WTC11 (cell line): ENCODE results near the gene RTKN2. TPM values are rescaled to one million over a fixed set of nuclear protein-coding genes. Genes with fewer than 3 reads are reported as not detected.

Experiments
- ATAC-seq: fragments of 200-7000 bp; cut with Tn5 transposase; 2 replicates; pipeline ENCODE4 v1.10.0; 2021; ENCODE audit warnings: mild to moderate bottlenecking, moderate library complexity
- CTCF ChIA-PET: fragments of 300-600 bp; sonication (Branson Sonifier 250); formaldehyde crosslinking; loops from one replicate; lab custom pipeline; 2021; ENCODE audit warnings: antibody characterized with exemption; lab: Charles Lee
- POLR2A ChIA-PET: fragments of 350-600 bp; sonication (Branson Sonifier 250); formaldehyde crosslinking; loops from one replicate; lab custom pipeline; 2021; ENCODE audit warnings: antibody characterized with exemption; lab: Charles Lee
- DNase-seq: peaks from one replicate; pipeline ENCODE4 v3.0.0; 2021; ENCODE audit warnings: low spot score
- H3K27ac Mint-ChIP-seq: 2 replicates; pipeline ENCODE4 v1.8.0; 2021; ENCODE audit warnings: mixed read lengths
- H3K27me3 Mint-ChIP-seq: 2 replicates; pipeline ENCODE4 v1.8.0; 2021; ENCODE audit warnings: low read depth, mild to moderate bottlenecking, moderate library complexity, mixed read lengths
- H3K36me3 Mint-ChIP-seq: 2 replicates; pipeline ENCODE4 v1.8.0; 2021; ENCODE audit warnings: mixed read lengths
- H3K4me1 Mint-ChIP-seq: 2 replicates; pipeline ENCODE4 v1.8.0; 2022; ENCODE audit warnings: mixed read lengths
- H3K4me3 Mint-ChIP-seq: 2 replicates; pipeline ENCODE4 v1.8.0; 2021; ENCODE audit warnings: mild to moderate bottlenecking, moderate library complexity, mixed read lengths
- H3K9me3 Mint-ChIP-seq: 2 replicates; pipeline ENCODE4 v1.8.0; 2021; ENCODE audit warnings: mixed read lengths
- CBFB ChIP-seq: sonication (generic); formaldehyde crosslinking; IDR thresholded peaks from 2 replicates; pipeline ENCODE4 v1.8.1; 2022; ENCODE audit warnings: mild to moderate bottlenecking, low read depth, missing genetic modification reagents
- CREM ChIP-seq: sonication (generic); formaldehyde crosslinking; IDR thresholded peaks from 2 replicates; pipeline ENCODE4 v1.8.1; 2022; ENCODE audit warnings: mild to moderate bottlenecking, missing genetic modification reagents, moderate library complexity
- GABPB1 ChIP-seq: sonication (generic); formaldehyde crosslinking; IDR thresholded peaks from 2 replicates; pipeline ENCODE4 v1.8.1; 2023; ENCODE audit warnings: mild to moderate bottlenecking, missing genetic modification reagents
- HMGXB4 ChIP-seq: sonication (generic); formaldehyde crosslinking; IDR thresholded peaks from 2 replicates; pipeline ENCODE4 v1.8.1; 2023; ENCODE audit warnings: mild to moderate bottlenecking, moderate library complexity, missing genetic modification reagents
- MXD4 ChIP-seq: fragments of 250-450 bp; sonication (Bioruptor Pico); IDR thresholded peaks from 2 replicates; pipeline ENCODE4 v1.8.0; 2021; ENCODE audit warnings: mild to moderate bottlenecking, moderate library complexity, borderline replicate concordance
- NFYB ChIP-seq: sonication (generic); formaldehyde crosslinking; conservative IDR thresholded peaks from 2 replicates; pipeline ENCODE4 v1.8.0; 2022; ENCODE audit warnings: low read depth, missing genetic modification reagents
- NR2C2 ChIP-seq: sonication (generic); formaldehyde crosslinking; IDR thresholded peaks from 2 replicates; pipeline ENCODE4 v1.8.0; 2022; ENCODE audit warnings: mild to moderate bottlenecking, missing genetic modification reagents
- PREB ChIP-seq: sonication (generic); formaldehyde crosslinking; IDR thresholded peaks from 2 replicates; pipeline ENCODE4 v1.8.1; 2022; ENCODE audit warnings: mild to moderate bottlenecking, missing genetic modification reagents, moderate library complexity, borderline replicate concordance
- PRRX2 ChIP-seq: fragments of 250-450 bp; sonication (Bioruptor Pico); IDR thresholded peaks from 2 replicates; pipeline ENCODE4 v1.8.0; 2021; ENCODE audit warnings: mild to moderate bottlenecking
- SOX15 ChIP-seq: fragments of 250-450 bp; sonication (Bioruptor Pico); IDR thresholded peaks from 2 replicates; pipeline ENCODE4 v1.9.0; 2021; ENCODE audit warnings: mild to moderate bottlenecking
- STAT6 ChIP-seq: sonication (generic); formaldehyde crosslinking; conservative IDR thresholded peaks from 2 replicates; pipeline ENCODE4 v1.8.1; 2023; ENCODE audit warnings: mild to moderate bottlenecking, low read depth, missing genetic modification reagents, moderate library complexity
- ZNF219 ChIP-seq: sonication (generic); formaldehyde crosslinking; IDR thresholded peaks from 2 replicates; pipeline ENCODE4 v1.8.0; 2023; ENCODE audit warnings: missing genetic modification reagents, mild to moderate bottlenecking, borderline replicate concordance
- ZNF423 ChIP-seq: fragments of 250-450 bp; sonication (Bioruptor Pico); IDR thresholded peaks from 2 replicates; pipeline ENCODE4 v2.1.2; 2022; ENCODE audit warnings: mild to moderate bottlenecking, moderate library complexity
- total RNA-seq: library from RNA; stranded (reverse); gene quantifications from 3 replicates; pipeline ENCODE4 v1.2.3, GENCODE V29; 2021
- TF ChIP-seq, protein P1 (sequence below): sonication (generic); formaldehyde crosslinking; IDR thresholded peaks from 2 replicates; pipeline ENCODE4 v1.8.0; 2022; ENCODE audit warnings: mild to moderate bottlenecking, missing genetic modification reagents
- TF ChIP-seq, protein P2 (sequence below): sonication (generic); formaldehyde crosslinking; IDR thresholded peaks from 2 replicates; pipeline ENCODE4 v1.8.0; 2023; ENCODE audit warnings: missing genetic modification reagents
- TF ChIP-seq, protein P3 (sequence below): sonication (generic); formaldehyde crosslinking; IDR thresholded peaks from 2 replicates; pipeline ENCODE4 v1.8.1; 2023; ENCODE audit warnings: mild to moderate bottlenecking, missing genetic modification reagents, moderate library complexity
- TF ChIP-seq, protein P4 (sequence below): sonication (generic); formaldehyde crosslinking; IDR thresholded peaks from 2 replicates; pipeline ENCODE4 v1.8.0; 2022; ENCODE audit warnings: missing genetic modification reagents
- TF ChIP-seq, protein P5 (sequence below): sonication (generic); formaldehyde crosslinking; IDR thresholded peaks from 2 replicates; pipeline ENCODE4 v1.8.0; 2022; ENCODE audit warnings: mild to moderate bottlenecking, missing genetic modification reagents
- TF ChIP-seq, protein P6 (sequence below): sonication (generic); formaldehyde crosslinking; IDR thresholded peaks from 2 replicates; pipeline ENCODE4 v1.8.1; 2023; ENCODE audit warnings: mild to moderate bottlenecking, missing genetic modification reagents

RTKN2 gene
- total RNA-seq, 1 experiment from 2014 or later, result 20.5 TPM

DNA sequence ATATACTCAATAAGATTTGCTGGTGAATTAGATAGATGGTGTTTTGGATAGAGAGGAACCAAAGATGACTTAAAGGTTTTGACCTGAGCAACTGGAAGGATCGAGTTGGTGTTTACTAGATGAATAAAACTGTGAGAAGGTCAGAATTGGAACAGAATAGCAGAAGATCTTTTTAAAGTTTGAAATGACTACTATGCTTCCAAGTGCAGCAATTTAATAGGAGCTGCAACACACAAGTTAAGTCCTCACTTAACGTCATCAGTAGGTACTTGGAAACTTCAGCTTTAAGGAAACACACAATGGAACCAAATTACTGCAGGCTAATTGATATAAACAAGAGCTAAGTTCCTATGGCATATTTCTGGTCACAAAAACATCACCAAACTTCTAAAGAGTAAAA is 86.5 kb downstream of the RTKN2 start:
- H3K9me3 Mint-ChIP-seq, result peaks cover 21% of the 10 kb centered on the region
- H3K27me3 Mint-ChIP-seq, result no peaks in the 10 kb centered on the region
- H3K4me3 Mint-ChIP-seq, result no peak overlapping the region
- no peak overlapping the region for H3K27ac Mint-ChIP-seq
- POLR2A ChIA-PET, result no interaction called here
- CTCF ChIA-PET, result no interaction called here
- peaks cover 11% of the 10 kb centered on the region for H3K36me3 Mint-ChIP-seq
- ATAC-seq (no peak), DNase-seq (no peak)
- peaks cover 30% of the 10 kb centered on the region for H3K4me1 Mint-ChIP-seq
- TF ChIP-seq CBFB, result no peak
- TF ChIP-seq PRRX2 (CRISPR knock-in tag), result no peak
- no peak for TF ChIP-seq ZNF219 (CRISPR knock-in tag)
- no peak for TF ChIP-seq STAT6 (CRISPR knock-in tag)
- no peak for TF ChIP-seq MXD4 (CRISPR knock-in tag)
- TF ChIP-seq, protein P1, sequence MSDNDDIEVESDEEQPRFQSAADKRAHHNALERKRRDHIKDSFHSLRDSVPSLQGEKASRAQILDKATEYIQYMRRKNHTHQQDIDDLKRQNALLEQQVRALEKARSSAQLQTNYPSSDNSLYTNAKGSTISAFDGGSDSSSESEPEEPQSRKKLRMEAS, result no peak
- TF ChIP-seq, protein P2, sequence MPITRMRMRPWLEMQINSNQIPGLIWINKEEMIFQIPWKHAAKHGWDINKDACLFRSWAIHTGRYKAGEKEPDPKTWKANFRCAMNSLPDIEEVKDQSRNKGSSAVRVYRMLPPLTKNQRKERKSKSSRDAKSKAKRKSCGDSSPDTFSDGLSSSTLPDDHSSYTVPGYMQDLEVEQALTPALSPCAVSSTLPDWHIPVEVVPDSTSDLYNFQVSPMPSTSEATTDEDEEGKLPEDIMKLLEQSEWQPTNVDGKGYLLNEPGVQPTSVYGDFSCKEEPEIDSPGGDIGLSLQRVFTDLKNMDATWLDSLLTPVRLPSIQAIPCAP (CRISPR knock-in tag), result no peak
- no peak for TF ChIP-seq ZNF423 (CRISPR knock-in tag)
- no peak for TF ChIP-seq NFYB (CRISPR knock-in tag)
- no peak for TF ChIP-seq PREB (CRISPR knock-in tag)
- TF ChIP-seq, protein P3, sequence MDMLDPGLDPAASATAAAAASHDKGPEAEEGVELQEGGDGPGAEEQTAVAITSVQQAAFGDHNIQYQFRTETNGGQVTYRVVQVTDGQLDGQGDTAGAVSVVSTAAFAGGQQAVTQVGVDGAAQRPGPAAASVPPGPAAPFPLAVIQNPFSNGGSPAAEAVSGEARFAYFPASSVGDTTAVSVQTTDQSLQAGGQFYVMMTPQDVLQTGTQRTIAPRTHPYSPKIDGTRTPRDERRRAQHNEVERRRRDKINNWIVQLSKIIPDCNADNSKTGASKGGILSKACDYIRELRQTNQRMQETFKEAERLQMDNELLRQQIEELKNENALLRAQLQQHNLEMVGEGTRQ (CRISPR knock-in tag), result no peak
- no peak for TF ChIP-seq HMGXB4
- TF ChIP-seq NR2C2 (CRISPR knock-in tag), result no peak
- TF ChIP-seq CREM (CRISPR knock-in tag), result no peak
- TF ChIP-seq SOX15 (CRISPR knock-in tag), result no peak
- TF ChIP-seq GABPB1 (CRISPR knock-in tag), result no peak
- TF ChIP-seq, protein P4, sequence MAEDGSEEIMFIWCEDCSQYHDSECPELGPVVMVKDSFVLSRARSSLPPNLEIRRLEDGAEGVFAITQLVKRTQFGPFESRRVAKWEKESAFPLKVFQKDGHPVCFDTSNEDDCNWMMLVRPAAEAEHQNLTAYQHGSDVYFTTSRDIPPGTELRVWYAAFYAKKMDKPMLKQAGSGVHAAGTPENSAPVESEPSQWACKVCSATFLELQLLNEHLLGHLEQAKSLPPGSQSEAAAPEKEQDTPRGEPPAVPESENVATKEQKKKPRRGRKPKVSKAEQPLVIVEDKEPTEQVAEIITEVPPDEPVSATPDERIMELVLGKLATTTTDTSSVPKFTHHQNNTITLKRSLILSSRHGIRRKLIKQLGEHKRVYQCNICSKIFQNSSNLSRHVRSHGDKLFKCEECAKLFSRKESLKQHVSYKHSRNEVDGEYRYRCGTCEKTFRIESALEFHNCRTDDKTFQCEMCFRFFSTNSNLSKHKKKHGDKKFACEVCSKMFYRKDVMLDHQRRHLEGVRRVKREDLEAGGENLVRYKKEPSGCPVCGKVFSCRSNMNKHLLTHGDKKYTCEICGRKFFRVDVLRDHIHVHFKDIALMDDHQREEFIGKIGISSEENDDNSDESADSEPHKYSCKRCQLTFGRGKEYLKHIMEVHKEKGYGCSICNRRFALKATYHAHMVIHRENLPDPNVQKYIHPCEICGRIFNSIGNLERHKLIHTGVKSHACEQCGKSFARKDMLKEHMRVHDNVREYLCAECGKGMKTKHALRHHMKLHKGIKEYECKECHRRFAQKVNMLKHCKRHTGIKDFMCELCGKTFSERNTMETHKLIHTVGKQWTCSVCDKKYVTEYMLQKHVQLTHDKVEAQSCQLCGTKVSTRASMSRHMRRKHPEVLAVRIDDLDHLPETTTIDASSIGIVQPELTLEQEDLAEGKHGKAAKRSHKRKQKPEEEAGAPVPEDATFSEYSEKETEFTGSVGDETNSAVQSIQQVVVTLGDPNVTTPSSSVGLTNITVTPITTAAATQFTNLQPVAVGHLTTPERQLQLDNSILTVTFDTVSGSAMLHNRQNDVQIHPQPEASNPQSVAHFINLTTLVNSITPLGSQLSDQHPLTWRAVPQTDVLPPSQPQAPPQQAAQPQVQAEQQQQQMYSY (CRISPR knock-in tag), result no peak
- TF ChIP-seq, protein P5, sequence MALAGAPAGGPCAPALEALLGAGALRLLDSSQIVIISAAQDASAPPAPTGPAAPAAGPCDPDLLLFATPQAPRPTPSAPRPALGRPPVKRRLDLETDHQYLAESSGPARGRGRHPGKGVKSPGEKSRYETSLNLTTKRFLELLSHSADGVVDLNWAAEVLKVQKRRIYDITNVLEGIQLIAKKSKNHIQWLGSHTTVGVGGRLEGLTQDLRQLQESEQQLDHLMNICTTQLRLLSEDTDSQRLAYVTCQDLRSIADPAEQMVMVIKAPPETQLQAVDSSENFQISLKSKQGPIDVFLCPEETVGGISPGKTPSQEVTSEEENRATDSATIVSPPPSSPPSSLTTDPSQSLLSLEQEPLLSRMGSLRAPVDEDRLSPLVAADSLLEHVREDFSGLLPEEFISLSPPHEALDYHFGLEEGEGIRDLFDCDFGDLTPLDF (CRISPR knock-in tag), result no peak
- TF ChIP-seq, protein P6, sequence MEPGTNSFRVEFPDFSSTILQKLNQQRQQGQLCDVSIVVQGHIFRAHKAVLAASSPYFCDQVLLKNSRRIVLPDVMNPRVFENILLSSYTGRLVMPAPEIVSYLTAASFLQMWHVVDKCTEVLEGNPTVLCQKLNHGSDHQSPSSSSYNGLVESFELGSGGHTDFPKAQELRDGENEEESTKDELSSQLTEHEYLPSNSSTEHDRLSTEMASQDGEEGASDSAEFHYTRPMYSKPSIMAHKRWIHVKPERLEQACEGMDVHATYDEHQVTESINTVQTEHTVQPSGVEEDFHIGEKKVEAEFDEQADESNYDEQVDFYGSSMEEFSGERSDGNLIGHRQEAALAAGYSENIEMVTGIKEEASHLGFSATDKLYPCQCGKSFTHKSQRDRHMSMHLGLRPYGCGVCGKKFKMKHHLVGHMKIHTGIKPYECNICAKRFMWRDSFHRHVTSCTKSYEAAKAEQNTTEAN, result no peak
